Measurements from ENCODE around the gene IFNGR1.

GRCh38 chr6:137231895-137232294 lies 12.7 kb upstream of the IFNGR1 start:
- no peak for TF ChIP-seq YY1 (IDR thresholded peaks at IDR 0.05; ENCODE audit: insufficient read depth, insufficient read length)
- no peak for TF ChIP-seq ZNF274 (IDR thresholded peaks at IDR 0.05; ENCODE audit: low read depth, low read length)
- no peak for TF ChIP-seq SUZ12 (IDR thresholded peaks at IDR 0.05; ENCODE audit: extremely low read depth, insufficient read depth, insufficient read length)

Data from NT2/D1 (cell line).